HG02588 (cell line): Measurements from ENCODE around the gene CSNK1G1.

Source experiments
- ATAC-seq: cut with Tn5 transposase; IDR thresholded peaks from one replicate; pipeline ENCODE4 v1.9.1; 2021; ENCODE audit warnings: mild to moderate bottlenecking, moderate library complexity; ENCODE audit not compliant: unreplicated experiment

CSNK1G1 gene

DNA sequence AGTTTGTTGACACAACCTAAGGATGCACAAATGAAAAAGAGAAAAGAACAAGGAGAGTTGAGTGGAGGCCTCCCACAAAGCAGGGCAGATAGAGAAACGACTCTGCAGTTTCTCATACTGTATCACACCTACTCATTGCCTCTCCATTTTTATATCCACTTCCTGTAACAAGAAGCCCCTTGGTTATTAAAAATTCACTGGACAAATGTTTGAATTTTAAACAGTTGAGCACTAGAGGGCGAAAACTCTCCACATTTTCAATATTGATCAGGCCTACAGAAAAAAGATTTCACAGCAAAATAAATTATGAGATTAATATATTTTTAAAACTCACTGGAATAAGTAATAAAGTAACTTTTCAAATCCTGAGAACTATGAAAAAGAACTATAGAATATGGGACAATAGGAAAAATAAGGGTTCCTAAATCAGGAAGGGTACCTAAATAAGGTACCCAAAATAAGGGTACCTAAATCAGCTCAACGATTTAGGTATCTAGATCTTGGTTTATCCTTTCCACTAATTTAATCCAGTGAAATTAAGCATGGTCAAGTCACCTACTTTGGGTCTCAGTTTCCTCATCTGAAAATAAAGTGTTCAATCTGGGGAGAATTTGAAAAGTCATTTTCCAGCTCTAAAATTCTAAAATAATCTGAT is 146.2 kb downstream of the CSNK1G1 start:
- no peak for ATAC-seq

- ATAC-seq, result no peak
Observed at GRCh38 chr15:64205202-64205601, 150.8 kb downstream of the CSNK1G1 start.

DNA sequence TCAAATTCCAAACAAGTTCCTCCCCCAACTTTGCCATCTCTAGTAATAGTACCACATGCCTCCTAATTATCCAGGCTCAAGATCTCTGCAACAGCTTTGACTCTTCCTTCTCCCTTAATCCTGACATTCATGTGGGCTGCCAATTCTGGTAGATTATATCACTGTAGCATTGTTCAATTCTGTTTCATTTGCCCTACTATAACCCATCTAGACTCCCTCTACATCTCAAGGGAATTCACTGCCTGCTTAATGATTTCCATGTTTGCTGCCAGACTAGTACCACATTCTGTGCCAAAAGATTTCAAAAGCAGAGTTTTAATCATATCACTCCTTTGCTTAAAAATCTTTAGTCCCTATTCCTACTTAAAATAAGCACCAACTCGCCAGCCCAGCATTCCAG is 158.5 kb downstream of the CSNK1G1 start:
- ATAC-seq, result no peak

GRCh38 chr15:64193971-64194370 is 162.0 kb downstream of the CSNK1G1 start:
- ATAC-seq, result no peak

DNA sequence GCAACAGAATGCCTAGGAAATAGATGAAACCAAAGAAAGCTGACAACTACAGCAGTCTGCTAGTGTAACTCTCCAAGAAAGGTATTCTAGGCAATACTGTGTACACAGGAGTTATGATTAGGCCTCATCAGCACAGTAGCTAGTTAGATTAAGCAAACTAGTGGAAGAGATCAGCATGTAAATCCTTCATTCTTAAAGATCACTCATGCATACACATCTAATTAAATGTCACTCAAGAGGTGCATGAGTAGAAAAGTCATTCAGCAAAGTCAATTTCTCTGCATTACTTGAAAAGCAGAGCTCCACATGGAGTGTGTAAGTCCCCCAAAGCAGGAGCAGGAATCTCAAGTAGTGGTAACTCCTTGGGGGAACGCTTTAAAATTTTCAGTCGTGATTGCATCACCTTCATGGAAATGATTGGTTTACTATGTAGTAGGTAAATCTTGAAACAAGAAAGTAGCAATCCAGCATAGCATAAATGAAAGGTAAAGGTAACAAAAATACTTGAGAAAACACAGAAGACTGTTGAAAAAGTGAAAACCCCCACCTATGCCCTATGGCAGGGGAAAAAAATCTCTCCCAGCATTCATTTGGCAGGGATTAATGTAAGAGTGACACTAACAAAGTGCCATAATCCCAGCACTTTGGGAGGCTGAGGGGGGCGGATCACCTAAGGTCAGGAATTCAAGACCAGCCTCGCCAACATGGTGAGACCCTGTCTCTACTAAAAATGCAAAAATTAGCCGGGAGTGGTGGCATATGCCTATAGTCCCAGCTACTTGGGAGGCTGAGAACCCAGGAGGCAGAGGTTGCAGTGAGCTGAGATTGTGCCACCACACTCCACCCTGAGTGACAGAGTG is 163.8 kb downstream of the CSNK1G1 start:
- ATAC-seq, result no peak

DNA sequence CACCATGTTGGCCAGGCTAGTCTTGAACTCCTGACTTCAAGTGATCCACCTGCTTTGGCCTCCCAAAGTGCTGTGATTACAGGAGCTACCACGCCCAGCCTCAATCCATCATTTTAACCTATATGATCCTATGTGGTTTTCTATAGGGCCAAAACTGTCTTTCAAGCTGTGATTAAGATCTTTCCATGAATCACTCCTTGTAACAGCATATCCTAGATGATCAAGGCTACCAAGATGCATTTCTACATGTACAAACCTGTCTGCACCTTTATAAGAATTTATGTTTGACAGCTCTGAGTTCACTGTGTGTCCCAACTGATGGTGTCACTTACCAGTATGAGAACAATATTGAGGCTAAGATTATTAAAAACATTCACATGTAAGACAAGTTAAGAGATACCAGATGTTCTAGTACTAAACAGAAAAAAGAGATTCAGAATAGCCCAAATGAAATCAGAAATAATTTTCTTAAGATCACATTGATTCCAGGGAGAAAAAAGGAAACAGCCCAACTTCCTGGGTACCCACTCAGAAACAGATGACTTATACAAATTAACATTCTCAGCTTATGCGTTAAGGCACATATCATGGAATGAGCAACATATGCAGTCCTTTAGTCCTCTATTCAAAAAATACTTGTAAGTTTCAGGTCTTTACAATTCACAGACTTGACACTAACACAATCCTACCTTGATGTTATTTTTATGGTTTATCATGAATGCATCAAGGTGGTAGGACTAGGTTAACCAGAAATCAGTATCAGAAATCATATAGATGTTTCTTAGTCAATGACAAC is 168.4 kb downstream of the CSNK1G1 start:
- no peak for ATAC-seq

DNA sequence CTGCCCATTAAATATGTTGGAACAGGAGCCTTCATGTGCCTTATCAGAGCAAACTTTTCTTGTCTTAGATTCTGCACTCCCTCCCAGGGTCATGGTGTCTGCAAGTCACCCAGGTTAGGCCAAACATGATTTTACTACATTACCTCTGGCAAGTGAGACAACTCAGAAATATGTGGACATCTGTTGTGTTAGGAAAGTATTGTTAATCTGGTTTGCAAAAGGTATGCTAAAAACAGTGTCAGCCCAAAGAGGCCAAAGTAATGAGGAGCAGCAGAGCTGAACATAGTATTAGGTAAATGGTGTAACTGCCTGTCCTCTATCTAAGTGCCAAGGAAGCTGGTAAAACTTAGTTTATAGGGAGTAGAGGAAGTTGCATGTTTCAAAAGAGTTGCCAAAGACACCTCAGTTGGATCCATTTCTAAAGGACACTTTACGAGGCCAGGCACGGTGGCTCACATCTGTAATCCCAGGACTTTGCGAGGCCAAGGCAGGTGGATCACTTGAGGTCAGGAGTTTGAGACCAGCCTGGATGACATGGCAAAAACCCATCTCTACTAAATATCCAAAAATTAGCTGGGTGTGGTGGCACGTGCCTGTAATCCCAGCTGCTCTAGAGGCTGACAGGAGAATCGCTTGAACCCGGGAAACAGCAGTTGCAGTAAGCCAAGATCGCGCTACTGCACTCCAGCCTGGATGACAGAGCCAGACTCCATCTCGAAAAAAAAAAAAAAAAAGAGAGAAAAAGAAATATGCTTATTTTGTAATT is 170.6 kb downstream of the CSNK1G1 start:
- no peak for ATAC-seq

GRCh38 chr15:64182859-64183370 is 173.1 kb downstream of the CSNK1G1 start:
- ATAC-seq, result no peak

DNA sequence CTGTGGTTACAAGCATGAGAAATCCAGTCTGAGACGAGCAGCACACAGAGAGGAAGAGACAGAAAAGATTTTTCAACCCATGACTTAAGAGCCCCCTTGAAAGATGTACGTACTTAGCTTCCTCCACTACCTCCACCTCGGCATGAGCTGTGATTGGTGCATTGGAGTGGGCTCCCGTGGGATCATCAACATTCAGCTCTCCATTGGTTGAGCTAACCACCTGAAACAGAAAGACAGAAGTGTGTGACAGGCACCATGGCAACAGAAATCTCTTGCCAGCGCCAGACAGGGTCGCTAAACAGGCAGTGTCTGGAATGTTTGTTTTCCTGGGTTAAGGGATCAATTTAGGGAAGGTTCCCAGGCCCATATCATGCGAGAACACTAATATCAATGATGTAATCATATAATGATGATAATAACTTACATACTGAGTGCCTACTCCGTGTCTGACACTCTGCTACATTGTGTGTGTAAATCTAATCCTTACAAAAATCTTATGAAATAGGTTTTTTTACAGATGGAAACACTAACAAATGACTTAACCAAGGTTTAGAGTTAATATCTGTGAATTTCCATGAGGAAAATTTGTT is 175.6 kb downstream of the CSNK1G1 start:
- ATAC-seq, result no peak

GRCh38 chr15:64166102-64166890 is 189.7 kb downstream of the CSNK1G1 start:
- no peak for ATAC-seq

DNA sequence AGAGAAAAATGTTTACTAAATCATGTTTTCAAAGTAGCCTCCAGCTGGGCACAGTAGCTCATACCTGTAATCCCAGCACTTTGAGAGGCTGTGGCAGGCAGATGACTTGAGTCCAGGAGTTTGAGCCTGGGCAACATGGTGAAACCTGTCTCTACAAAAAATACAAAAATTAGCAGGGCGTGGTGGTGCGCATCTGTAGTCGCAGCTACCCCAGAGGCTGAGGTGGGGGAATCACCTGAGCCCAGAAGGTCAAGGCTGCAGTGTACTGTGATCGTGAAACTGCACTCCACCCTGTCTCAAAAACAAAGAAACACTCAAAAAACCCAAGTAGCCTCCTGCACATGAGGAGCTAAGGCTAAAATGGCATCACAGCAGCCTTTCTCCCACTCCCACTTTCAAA is 191.5 kb downstream of the CSNK1G1 start:
- no peak for ATAC-seq

- peak; percentile 2 for ATAC-seq
Observed at GRCh38 chr15:64163659-64164362, 192.2 kb downstream of the CSNK1G1 start.

DNA sequence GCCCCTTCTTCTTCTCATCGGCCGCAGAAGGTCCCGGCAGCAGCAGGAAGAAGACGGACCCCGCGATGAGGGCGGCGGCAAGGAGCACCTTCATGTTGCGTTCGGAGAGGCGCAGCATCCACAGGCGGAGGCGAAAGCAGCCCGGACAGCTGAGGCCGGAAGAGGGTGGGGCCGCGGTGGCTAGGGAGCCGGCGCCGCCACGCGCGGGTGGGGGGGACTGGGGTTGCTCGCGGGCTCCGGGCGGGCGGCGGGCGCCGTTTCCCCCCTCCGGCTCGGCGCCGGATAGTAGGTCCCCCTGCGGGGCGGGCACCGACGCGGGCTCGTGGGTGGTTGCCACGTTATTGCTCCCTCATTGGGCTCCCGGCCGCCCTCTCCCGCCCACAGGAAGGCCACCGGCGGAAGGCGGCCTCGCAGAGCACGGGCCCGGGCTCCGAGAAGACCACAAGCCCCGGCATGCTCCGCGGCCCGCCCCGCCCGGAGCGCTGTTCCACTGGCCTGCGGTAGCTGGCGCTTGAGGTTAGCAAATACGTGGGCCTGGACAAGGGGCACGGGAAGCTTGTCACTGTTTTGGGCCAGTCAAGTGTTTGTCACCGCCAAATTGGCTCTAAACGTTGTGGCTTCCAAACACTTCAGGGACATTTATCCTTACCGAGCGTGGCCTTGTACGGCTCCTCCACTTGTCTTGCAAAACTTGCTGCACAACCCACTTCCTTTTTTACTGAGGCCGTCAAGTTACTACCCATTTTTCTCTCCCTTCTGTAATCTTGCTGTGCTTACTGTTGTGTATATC is 192.9 kb downstream of the CSNK1G1 start, which contains the start of gene PPIB:
Gene PPIB, minus strand, starts transcription at position 154 of the 790 bp plus-strand sequence. Its CDS starts 36 bp downstream, at position 118.
- peak; percentile 91 for ATAC-seq

GRCh38 chr15:64162478-64162868 is 193.5 kb downstream of the CSNK1G1 start:
- ATAC-seq, result peak; percentile 11

DNA sequence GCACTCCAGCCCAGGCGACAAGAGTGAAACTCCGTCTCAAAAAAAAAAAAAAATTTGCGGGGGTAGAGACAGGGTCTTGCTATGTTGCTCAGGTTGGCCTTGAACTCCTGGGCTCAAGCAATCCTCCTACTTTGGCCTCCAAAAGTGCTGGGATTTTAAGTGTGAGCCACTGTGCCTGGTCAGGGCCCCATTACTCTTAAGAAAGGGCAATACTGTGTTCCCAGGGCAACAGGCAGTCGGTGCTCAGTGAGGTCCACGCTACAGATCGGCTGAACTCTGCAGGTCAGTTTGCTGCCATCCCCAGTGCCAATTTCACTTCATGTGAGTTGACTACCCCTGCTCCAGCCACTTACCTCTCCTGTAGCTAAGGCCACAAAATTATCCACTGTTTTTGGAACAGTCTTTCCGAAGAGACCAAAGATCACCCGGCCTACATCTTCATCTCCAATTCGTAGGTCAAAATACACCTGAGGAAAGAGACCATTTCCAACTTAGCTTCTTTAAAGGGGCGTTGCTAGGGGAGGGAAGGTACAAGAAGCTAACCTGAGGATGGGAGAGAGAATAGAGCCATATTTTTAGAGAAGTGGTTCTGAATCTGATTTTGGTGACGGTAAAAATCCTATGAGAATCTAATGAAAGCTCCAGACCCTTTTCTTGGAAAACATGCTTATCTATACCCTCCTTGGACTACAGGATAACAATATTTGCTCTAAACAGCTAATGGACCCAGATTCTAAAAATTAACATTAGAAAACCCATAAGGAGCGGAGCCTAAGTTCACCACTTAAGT is 194.1 kb downstream of the CSNK1G1 start:
- ATAC-seq, result no peak

GRCh38 chr15:64158363-64159134 is 197.4 kb downstream of the CSNK1G1 start:
- no peak for ATAC-seq
